GM11168 (cell line): ENCODE results near the gene CHST8.
"Not testable (repeated sequence)": the region's sequence is repeated elsewhere in the genome, so short reads cannot be mapped to it uniquely, and the experiment has no call there.

Source experiments
- in situ Hi-C: fragments of 300-500 bp; cut with MboI; formaldehyde crosslinking; loops from one replicate; pipeline ENCODE4 v1.12.0; 2022; ENCODE audit warnings: low sequenced_read_pairs; ENCODE audit not compliant: unreplicated experiment

The CHST8 gene

DNA sequence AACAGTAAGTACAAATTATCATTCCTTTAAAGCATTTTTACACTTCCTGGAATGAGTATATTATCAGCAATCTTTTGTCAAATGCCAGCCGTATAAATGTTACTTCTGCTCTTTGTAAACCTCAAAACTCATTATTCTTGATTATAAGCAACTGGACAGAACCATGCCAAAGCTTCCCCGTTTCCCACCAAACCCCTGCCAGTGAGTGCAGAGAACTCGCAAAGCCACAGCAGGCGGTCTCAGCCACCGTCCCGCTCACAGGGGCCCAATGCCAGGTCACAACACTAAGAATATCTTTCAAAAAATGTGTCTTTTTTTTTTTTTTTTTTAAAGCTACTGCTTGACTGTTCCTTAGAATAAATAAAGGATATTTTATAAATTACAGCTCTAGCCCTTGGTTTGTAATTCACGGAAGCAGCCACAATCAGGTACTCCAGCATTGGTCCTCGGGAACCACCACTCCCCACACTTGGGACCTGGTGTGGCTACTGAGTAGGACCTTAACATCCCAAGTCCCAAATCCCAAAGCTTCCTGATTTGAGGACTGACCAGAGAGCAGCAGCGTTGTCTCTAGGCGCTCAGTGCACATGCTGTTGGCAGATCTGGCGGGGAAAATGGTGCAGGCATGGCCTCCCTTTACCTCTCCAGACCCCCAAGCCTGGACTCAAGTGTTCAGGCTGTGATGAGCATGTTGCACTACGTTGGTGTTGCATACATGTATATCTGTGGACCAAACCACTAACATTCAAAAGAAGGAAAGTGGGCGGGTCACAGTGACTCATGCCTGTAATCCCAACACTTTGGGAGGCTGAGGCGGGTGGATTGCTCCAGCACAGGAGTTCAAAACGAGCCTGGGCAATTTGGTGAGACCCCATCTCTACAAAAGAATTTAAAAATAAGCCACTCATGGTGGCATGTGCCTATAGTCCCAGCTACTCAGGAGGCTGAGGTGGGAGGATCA is 193.9 kb downstream of the CHST8 start:
- in situ Hi-C loops, result no loop called here

DNA sequence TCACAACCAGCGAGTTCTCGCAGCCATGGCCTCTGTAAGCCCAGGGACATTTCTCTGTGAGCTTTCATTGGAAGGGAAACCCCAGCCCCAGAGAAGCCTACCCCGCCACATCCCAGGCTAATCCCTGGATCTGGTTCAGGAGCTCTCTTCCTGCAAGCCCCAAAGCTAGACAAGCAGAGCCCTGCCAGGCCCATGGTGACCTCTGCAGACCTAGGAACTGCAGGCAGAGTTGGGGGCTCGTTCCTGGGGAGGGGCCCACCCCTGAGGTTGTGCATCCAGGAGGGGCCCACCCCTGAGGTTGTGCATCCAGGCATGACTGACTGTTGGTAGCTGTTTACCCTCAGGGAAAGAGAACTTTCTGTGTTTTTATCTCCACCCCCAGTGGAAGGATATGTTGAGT is 196.7 kb downstream of the CHST8 start:
- in situ Hi-C loops, result no loop called here

DNA sequence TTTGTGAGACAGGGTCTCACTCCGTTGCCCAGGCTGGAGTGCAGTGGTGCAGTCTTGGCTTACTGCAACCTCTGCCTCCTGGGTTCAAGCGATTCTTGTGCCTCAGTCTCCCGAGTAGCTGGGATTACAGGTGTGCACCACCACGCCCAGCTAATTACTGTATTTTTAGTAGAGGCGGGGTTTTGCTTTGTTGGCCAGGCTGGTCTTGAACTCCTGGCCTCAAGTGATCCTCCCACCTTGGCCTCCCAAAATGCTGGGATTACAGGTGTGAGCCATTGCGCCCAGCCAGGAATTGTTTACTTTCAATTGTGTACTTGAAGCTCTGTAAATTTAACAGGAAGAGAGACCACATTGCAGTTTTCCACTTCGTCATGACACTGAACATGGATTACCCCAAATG is 197.3 kb downstream of the CHST8 start:
- in situ Hi-C loops, result not testable (repeated sequence)

DNA sequence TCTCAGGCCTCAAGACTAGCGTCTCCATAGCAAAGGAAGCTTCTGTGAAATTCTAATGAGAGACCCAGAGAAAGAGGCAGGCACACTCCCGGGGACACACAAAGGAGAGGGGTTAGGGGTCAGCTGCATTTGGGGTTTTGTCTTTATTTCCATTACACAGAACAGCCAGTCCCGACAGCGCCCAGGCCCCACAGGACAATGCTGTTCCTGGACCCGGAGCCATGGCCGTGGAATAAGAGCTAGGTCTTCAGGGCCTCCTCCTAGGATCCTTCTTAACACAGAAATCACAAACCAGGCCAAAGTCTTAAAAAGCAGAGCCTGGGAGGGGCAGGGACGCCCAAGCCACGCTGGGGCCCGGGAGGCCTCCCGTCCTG is 197.7 kb downstream of the CHST8 start:
- in situ Hi-C loops, result no loop called here

DNA sequence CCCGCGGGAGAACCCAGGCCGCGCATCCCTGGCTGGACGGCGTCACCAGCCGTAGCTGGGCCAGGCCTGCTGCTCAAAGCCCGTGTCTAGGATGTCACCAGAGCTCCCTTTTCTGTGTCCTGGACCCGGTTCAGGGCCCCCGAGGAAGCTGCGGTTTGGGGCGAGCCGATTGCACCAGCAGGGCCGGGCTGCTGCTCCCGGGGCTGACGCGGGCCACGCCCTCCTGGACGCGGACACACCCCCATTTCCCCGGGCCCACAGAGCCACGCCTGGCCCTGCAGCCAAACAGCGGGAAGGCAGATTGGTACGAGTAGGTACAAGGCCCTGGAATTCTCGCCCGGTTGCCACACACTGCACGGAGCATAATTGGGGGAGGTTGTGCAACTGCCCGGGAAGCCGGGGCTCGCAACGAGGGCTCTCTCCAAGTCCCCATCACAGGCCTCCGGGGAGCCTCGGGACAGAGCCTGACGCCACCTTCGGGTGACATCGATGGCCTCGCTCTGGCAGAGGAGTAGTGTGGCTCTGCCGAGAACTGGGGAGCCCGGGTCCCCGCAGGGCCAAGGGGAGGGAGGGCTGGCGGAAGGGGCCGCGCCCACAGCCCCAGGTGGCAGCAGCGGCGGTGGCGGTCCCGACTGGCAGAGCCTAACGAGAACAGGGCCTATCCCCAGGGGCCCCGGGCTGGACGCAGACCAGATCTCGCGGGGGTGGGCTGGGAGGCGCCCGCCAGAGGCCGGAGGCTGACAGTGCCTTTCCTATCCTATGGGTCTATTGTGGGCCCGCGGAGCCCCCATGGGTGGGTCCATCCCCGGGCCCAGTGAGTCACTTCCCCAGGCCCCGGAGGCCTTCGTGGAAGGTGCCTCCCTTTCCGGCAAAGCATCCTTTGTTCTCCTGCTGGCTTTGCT is 198.4 kb downstream of the CHST8 start:
- in situ Hi-C loops, result no loop called here

DNA sequence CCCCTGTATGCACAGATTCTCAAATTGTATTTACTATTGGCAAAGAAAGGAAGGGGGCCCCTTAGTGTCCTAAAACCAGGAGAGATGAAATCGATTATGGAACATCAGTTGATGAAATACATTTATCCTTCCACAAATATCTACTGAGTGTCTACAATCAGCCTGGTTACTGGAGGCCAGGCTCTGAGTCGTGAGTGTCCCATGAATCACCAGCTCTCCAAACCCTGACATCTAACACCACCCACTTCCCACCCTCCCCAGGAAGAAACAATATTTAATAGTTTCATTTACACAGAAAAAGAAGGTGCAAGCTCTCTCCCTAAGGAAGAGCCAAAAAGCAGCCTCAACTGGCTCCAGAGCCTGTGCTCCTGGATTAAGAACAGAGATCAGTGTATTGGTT is 200.1 kb downstream of the CHST8 start:
- in situ Hi-C loops, result no loop called here
